GM03348 (cell line): ENCODE results near the gene SNX10.

Source experiments
- DNase-seq: peaks from one replicate; pipeline ENCODE4 v3.0.0; 2012; ENCODE audit warnings: low spot score

Gene SNX10

DNA sequence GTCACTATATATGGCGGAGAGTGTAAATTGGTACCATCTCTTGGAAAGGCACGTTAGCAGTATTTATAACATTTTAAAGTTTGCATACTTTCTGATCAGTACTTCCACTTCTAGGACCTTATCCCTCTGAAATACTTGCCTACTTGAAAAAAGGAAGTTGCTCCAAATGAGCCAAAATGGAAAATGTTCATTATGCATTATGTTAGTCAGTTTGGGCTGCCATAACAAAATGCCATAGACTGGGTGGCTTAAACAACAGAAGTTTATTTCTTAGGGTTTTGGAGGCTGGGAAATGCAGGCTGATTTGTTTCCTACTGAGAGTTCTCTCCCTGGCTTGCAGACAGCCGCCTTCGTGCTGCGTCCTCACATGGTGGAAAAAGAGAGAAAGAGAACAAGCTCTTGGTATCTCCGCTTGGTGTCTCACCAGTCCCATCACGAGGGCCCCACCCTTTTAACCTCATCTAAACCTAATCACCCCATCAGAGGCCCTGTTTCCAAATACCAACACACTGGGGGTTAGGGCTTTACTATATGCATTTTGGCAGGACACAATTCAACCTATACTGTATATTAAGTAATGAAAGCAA lies 6.9 kb downstream of the SNX10 start:
- DNase-seq, result no peak

DNA sequence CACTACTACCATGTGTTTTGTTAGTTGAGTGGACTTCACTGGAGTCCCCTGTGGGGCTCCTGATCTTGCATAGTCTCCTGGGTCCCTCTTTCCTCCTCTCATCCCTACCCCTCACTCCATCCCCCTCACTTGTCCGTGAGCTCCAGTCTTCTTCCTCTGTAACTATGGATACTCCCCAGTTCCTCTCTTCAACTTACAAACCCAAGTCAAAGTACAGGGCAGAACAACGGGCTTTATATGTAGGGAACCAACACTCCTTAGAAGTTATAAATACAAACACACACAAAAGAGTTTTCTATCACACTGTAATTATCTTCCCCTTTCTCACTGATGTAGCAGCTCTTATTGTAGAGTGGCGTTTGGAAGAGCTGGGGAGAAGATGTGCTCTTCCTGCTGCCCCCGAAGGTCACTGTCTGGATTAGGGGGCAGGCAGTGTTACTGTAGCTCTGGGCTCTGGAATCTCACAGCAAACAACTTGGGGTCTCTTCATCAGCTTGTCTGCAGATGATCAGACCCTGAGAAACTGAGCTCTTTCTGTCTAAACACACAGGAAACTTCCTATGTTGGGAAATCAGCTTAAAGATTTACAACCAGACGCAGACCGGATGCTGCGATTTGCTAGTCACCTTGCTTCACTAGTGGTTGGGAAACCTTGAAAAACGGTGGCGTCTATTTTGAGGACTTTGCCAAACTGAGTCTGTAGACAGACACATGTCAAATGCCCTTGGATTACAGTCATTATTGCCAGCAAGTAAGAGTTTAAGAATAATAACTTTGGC lies 13.6 kb downstream of the SNX10 start:
- no peak for DNase-seq

DNA sequence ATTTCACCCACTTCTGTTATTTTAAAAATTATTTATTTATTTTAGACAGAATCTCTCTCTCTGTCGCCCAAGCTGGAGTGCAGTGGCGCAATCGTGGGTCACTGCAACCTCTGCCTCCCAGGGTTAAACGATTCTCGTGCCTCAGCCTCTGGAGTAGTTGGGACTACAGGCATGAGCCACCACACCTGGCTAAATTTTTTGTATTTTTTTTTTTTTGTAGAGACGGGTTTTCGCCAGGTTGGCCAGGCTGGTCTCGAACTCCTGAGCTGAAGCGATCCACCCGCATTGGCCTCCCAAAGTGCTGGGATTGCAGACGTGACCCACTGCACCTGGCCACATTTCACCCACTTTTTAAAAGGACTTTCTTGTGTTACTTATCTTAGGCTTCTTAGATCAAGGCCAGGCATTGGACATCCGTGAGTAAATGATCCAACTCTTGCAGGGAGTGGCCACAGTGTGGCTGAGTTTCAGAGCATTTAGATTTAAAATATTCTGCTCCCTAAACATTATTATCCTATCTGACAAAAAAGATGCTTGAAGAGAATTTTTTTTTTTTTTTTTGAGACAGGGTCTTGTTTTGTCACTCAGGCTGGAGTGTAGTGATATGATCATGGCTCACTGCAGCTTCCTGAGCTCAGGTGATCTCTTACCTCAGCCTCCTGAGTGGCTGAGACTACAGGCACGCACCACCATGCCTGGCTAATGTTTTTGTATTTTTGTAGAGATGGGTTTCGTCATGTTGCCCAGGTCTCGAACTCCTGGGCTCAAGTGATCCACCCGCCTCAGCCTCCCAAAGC lies 14.4 kb downstream of the SNX10 start:
- DNase-seq, result no peak

DNA sequence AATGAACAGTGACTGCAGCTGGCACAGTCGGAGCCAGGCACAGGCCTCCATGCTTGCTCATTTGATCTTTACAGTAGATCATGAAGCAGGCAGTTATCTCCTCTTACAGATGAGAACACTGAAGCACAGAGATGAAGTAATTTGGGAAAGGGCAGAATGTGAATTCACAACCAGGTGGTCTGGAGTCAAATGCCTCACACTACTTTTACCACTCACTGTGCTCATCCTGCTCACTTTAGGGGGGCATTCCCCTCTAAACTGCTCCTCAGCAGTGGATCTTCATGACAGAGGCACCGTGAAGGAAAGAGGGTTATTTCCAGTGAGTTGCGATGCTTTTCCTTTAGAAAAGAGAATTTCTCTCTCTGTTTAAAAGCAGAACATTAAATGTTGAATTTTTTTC lies 15.1 kb downstream of the SNX10 start:
- DNase-seq, result no peak

DNA sequence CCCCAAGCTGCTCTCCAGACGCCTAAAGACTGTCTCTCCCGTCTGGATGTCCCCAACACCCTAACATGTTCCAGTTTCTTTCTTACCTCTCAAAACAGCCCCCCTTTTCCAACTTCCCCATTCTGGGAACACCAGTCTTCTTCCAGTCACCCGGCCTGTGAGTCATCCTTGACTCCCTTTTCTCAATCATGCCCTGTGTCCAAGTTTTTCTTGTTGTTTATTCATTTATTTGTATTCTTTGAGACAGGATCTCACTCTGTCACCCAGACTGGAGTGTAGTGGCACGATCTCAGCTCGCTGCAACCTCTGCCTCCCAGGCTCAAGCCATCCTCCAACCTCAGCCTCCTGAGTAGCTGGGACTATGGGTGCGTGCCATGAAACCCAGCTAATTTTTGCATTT lies 15.6 kb downstream of the SNX10 start:
- DNase-seq, result peak; percentile 20

DNA sequence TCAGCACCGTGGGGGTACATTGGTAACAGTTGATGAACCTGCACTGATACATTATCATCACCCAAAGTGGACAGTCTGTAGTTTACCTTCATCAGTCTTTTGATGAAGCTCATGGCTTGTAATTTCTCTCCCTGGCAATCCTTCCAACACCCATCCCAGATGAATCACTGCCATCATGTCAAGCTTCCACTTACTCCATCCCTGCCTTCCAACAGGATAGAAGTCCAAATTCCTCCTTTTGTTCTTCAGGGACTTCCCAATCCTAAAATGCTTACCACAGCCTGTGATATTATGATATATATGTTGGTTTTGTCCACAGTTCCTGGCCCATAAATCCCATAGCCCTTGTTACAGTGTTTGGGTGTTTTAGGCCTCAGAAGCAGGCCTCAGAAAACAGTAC lies 16.1 kb downstream of the SNX10 start:
- DNase-seq, result no peak

DNA sequence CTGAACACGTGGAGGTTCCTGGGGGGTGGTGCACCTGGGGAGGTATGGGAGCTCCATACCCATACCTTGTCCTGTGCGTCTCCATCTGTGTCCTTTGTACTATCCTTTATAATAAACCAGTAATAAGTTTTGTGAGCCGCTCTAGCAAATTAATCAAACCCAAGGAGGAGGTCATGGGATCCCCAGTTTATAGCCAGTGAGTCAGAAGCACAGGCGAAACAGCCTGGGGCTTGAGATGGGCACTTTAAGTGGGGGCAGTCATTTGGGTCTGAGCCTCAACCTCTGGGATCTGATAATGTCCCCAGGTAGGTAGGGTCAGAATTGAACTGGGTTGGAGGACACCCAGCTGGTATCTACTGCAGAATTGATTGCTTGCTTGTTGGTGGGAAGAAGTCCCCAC lies 16.9 kb downstream of the SNX10 start:
- DNase-seq, result no peak

DNA sequence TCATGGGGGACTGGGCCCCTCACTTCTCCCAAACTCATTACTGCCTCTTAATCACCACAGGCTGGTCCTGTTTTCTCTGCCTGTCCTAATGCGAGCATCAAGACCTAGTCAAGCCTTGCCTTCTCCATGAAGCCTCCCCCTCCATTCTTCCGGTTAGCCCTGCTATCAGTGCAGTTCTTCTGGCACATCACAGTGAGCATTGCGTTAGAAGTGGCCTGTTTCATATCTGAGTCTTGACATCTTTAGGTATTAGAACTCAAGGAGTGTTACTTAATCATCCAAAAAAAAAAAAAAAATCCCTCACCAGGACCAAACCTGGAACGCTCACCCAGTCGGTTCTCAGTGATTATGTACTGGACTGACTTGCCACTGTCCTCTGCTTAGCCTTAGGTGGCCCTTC lies 17.4 kb downstream of the SNX10 start:
- DNase-seq, result no peak

DNA sequence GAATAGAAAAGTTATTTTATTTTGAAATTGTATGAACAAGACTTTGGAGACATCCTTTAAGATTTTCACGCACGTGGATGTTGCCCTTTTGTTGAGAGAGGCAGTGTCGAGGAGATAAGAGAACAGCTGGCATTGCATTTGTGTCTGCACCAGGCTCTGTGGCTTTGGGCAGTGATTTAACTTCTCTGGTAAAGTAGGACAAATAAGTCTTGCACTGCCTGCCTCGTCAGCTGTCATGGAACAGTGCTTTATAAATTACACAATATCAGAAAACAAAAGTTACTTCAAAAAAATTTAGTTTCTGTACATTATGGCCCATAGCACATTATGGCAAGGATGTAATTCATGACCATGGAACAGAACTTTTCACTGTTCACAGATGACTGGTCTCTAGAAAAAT lies 20.1 kb downstream of the SNX10 start:
- no peak for DNase-seq

DNA sequence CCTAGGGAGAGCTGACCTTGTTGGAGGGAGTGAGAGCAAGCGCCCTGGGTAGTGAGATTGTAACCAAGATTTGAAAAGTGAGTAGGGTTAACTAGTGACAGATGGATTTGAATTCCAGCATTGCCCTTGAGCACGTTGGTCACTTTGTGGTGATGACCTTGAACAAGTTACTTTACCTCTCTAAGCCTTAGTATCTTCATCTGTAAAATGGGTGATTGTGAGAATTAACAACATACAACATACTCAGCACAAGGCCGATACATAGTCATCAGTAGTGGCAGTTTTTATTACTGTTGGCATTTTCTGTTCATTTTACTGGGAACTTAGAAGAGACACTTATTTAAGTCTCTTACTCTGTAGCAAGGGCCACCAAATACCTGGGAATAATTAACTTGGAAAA lies 25.5 kb downstream of the SNX10 start:
- no peak for DNase-seq

DNA sequence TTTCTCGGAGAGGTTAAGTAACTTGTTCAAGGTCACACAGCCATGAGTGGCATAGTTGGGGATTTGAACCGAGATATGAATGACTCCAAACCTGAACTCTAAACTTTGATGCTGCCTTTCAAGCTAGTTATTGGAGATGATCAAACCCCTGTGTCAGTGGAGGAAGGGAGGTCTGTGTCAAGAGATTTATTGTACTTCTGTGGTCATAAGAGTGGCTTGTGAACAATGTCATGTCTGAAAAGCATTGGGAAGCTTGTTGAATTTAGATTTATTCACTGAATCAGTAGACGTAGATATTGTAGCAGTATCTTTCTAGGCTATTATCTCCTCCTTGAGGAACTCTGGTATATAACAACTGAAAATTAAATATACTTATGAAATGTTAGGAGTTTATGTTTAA lies 27.3 kb downstream of the SNX10 start:
- no peak for DNase-seq

DNA sequence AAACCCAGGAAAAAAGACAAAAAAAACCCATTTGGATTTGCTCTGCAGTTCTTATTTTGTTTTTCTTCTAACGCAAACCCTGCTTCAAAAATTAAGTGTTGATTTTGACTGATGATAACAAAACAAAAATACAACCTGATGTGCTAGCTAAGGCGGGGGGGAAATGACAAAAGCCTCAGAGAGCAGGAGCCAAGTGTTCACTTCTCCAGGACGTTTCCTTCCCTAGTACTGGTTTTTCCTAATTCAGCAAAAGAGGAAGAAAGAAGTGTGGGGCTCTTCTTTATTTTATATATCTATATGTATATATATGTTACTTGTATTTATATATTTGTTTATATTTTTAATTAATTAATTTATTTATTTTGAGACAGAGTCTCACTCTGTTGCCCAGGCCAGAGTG lies 28.0 kb downstream of the SNX10 start:
- no peak for DNase-seq

DNA sequence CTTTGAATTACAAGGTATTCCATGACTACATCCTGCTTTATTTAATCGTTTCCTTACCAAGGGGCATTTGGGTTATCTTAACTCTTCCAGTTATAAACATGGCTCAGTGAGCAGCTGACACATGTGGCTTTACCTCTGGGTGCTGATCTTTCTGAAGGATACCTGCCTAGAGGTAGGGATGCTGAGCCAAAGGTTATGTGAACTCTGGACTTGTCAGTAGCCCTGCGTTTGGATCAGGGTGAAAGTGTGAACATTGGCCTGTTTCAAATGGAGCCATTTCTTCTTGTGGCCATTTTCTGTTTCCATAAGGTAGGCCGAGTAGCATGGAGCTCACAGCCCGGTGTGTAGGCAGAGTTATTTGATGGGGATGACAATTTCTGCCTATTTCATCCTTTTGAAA lies 29.2 kb downstream of the SNX10 start:
- no peak for DNase-seq

DNA sequence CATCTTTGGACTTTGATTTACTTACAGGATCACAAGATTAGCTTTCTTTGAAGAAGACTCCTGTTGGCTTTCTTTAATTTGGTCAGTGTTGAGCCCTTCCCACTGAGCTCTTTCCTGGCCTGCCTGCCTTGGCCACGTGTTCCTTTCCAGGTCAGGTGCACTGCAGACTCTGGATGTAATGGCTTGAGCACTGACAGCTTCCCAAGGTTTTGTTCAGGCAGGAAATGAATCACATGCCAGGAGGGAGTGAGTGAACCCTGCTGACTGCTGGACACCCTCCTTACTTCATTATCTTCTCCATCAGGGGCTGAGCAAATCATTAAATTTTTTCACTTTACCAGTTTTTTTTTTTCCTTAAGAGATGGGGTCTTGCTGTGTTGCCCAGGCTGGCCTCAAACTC lies 29.8 kb downstream of the SNX10 start:
- DNase-seq, result no peak

DNA sequence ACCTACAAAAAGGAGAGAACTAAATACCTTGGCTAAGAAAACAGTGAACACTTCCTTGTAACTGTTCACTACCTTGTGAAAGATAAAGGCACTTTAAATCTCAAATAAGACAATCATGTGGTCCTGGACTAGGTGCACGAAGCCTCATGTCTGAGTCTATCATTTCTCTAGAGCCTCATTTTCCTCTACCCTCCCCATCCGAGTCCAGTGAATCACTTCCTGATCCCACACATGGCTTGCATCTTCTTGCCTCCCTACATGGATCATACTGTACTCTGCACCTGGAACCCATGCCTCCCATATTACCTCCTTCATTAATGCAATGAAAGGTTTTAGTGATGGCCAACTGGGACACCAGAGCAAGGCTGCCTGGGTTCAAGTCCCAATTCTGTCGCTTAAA lies 34.5 kb downstream of the SNX10 start:
- no peak for DNase-seq

DNA sequence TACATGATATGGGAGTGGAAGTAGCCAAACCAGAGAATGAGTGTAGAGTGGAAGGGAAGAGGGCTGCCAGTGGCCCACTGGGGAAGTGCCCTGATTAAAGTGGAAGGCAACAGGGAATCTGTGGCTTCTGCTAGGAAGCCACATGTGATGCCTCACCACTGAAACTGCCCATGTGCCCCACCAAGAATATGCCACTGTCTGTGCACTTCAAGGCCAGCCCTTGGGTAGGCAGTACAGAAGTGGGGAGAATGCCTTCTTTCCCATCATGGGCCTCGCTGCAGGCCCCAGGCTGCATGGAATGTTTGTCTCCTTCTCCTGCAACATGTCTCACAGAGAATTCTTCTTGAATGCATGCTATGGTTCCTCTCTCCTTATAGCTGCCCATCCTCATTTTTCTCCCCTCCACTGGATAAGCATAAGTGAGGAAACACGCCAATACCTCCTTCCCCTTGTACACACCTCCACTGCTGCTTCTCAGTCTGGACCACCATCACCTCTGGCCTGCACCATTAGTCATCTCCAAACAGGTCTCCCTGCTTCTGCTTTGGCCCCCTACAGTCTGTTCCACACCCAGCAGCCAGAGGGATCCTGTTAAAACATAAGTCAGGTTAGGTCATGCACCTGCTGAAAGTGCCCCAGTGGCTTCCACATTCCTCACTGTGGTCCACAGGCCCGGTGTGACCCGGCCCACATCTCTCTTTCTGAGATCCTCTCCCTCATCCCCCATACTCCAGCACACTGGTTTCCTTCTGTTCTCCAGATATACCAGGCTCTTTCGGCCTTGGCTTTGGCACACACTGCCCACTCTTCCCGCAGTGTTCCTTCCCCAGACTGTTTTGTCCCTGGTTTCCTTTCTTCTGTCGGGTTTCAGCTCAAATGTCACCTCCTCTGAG lies 37.1 kb downstream of the SNX10 start:
- DNase-seq, result no peak

DNA sequence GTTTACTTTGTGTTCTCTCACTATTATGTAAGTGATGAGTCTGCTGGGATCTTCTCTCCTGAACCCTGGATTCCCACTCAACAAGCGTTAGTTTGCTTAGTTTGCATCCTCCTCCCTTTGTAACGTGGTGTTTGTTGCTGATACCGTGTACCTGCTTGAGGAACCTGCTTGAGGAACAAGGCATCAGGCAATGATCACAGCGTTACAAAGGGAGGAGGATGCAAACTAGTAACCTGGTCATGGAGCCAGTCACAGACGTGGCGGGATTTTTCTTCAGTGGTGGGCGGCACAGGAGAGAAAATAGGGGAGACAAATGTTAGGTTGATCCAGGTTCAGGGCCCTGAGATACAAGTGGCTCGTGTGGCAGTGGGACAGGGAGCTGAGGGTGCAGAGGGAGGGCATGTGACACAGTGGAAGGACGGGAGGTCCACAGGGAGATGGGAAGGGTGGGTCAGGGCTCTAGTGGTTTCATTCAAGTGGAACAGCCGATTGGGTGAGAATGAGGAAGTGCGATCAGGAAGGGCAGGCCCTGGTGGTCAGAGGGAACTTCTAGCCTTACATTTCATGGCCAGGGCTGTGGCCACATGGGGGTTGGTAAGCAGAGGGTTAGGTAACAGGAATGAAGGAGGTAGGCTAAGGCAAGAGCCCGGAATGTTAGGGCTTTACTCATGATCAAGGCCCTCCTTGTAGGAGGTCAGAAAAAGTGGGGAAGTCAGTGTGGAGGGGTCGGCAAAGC lies 38.0 kb downstream of the SNX10 start:
- DNase-seq, result no peak

DNA sequence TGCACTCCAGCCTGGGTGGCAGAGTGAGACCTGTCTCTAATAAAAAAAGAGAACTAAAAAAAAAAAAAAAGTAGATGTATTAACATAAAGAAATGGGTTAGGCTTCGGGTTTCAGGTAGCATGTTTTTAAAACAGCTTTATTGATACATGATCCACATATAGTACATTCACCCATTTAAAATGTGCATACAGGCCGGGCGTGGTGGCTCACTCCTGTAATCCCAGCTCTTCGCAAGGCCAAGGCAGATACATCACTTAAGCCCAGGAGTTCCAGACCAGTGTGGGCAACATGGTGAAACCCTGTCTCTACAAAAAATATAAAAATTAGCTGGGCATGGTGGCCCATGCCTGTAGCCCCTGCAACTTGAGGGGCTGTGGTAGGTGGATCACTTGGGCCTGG lies 39.5 kb downstream of the SNX10 start:
- DNase-seq, result no peak

DNA sequence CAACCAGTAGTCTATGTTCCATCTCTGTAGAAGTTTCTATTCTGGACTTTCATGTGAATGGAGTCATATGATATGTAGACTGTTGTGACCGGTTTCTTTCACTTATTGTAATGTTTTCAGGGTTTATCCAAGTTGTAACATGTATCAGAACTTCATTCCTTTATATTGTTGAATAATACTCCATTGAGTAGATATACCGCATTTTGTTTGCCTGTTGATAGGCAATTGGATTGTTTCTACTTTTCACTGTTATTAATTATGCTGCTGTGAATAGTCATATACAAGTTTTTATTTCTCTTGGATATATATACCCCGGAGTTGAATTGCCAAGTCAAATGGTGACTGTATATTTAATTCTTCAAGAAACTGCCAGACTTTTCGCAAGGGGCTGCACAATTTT lies 40.1 kb downstream of the SNX10 start:
- no peak for DNase-seq

DNA sequence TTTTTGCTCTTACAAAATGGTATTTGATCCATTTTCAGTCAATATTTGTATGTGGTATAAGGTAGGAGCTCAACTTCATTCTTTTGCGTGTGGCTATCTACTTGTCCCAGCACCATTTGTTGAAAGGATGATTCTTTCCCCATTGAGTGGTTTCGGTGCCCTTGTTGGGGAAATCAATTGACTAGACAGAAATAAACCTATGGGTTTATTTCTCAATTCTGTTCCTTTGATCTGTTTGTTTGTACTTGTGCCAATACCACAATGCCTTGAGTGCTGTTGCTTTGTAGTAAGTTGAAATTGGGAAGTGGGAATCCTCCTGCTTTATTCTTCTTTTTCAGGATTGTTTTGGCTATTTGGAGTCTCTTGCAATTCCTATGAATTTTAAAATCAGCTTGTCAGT lies 41.0 kb downstream of the SNX10 start:
- no peak for DNase-seq

DNA sequence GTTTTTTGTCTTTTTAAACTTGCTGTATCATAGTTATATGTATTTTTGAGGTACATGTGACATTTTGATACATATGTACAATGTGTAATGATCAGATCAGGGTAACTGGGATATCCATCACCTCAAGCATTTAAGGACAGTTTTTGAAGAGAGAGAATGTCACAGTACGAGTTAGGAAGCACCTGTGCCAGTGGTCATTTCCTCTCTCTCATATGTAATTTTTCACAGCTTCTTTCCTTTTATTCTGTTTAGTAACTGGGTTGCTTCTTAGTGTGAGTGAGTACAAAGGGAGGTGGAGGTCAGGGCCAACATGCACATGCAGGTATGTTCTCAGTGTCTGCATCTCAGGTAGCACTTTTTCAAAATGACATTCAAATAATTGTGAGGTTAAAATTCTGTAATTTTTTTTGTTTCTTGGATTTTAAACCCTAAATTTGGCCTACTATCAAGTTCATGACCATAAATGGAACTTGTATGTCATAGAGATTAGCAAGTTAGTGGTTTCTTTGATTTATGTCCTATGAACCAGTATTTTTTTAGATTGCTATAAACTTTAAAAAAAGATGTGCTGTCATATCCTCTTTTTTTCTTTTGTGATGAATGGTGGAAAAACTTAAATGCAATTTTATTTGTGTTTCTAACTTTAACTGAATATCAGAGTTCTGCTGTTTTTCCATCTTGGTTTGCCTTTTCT lies 42.7 kb downstream of the SNX10 start:
- no peak for DNase-seq
